Ovary (tissue), 9 donors: Measurements from ENCODE around the gene AMMECR1L. TPM values are rescaled to one million over a fixed set of nuclear protein-coding genes. Genes with fewer than 3 reads are reported as not detected.
"Not testable (repeated sequence)": the region's sequence is repeated elsewhere in the genome, so short reads cannot be mapped to it uniquely, and the experiment has no call there.

ENCODE experiments used
- DNase-seq, 5 donors: peaks; one replicate each; pipeline ENCODE4 v3.0.0-alpha.2; 2019 to 2020
- H3K27ac ChIP-seq, 2 donors: fragments of 200-600 bp; one replicate each; pipeline versions ENCODE4 v1.5.1 to v1.8.0; 2019 to 2022
- H3K27me3 ChIP-seq: fragments of 200-600 bp; one replicate; pipeline ENCODE4 v1.8.0; 2022
- H3K36me3 ChIP-seq: fragments of 200-600 bp; sonication (generic); one replicate; pipeline ENCODE4 v1.5.1; 2019
- H3K4me1 ChIP-seq: one replicate; pipeline ENCODE4 v1.8.1; 2013; ENCODE audit warnings: mild to moderate bottlenecking, moderate library complexity; ENCODE audit not compliant: insufficient read depth
- H3K4me3 ChIP-seq: fragments of 200-600 bp; sonication (generic); one replicate; pipeline ENCODE4 v1.5.1; 2017
- H3K9me3 ChIP-seq, 2 donors: fragments of 200-600 bp in 1 of 2; sonication (generic) in 1 of 2; one replicate each; pipeline versions ENCODE4 v1.5.1 to v1.8.1; 2013 to 2019; ENCODE audit warnings: mild to moderate bottlenecking in 1 of 2, moderate library complexity in 1 of 2
- EP300 ChIP-seq: sonication (generic); formaldehyde crosslinking; IDR thresholded peaks from one replicate; pipeline ENCODE4 v1.6.1; 2017; ENCODE audit warnings: antibody characterized with exemption
- POLR2A ChIP-seq: fragments of 450-650 bp; IDR thresholded peaks from one replicate; pipeline ENCODE4 v1.6.1; 2017; ENCODE audit warnings: antibody characterized with exemption, mild to moderate bottlenecking, moderate library complexity
- WGBS, 3 donors: extraction: QIAGEN DNeasy Blood & Tissue Kit in 1 of 3; methylation state at CpG; one replicate each; pipeline versions ENCODE4 v1.1.5 to v1.1.7; 2013 to 2017; 5-methylcytosine and 5-hydroxymethylcytosine counted together
- intact Hi-C, 4 donors: fragments of 100-400 bp; cut with DNase I; formaldehyde crosslinking; loops; one replicate each; pipeline versions ENCODE4 v1.11.0 to v1.15.1; 2022 to 2023
- polyA plus RNA-seq, 2 donors: library from polyadenylated mRNA; stranded (reverse); fragments of 200-250 nt in 1 of 2; fragments of 350-450 nt in 1 of 2; fragmentation: Illumina TruSeq in 1 of 2; extraction: RNeasy Lipid Tissue Mini Kit (QIAGEN cat#74804) in 1 of 2; gene quantifications; one replicate each; pipeline ENCODE4 v1.2.3, GENCODE V29; 2013 to 2014
- total RNA-seq, 7 donors: library from RNA; depleted of rRNA in 2 of 7; stranded (reverse); fragments of >200 nt in 2 of 7; fragmentation: NEBNext Ultra II Directional in 3 of 7; extraction: Animal tissue kit (Norgen Biotek cat#: 25700) in 3 of 7; gene quantifications; one replicate each; pipeline versions ENCODE4 v1.1.0 to v1.2.4, GENCODE V29; 2016 to 2023
- TF ChIP-seq, protein P1 (sequence below), 3 donors: fragments of 450-650 bp in 2 of 3; fragments of 200-600 bp in 1 of 3; IDR thresholded peaks; one replicate each; pipeline versions ENCODE4 v1.5.1 to v1.8.0; 2016 to 2022; ENCODE audit warnings: antibody characterized with exemption in 3 of 3, mild to moderate bottlenecking in 1 of 3
- donor health status: DM: no; HTN: no; CAD: no; lungs with moderate emphysema.
- donor health status: DM: no; HTN: no; CAD: no.
- donor health status: Bipolar disorder and iron deficiency.
- donor health status: DM: yes; HTN: yes; CAD: no.
- donor health status: DM: no; HTN: no; CAD: no.
- donor health status: DM: yes; HTN: yes; CAD: no.

The AMMECR1L gene
- total and polyA plus RNA-seq, 9 donors: 7.7 to 18.8 (median 15.7) TPM

DNA sequence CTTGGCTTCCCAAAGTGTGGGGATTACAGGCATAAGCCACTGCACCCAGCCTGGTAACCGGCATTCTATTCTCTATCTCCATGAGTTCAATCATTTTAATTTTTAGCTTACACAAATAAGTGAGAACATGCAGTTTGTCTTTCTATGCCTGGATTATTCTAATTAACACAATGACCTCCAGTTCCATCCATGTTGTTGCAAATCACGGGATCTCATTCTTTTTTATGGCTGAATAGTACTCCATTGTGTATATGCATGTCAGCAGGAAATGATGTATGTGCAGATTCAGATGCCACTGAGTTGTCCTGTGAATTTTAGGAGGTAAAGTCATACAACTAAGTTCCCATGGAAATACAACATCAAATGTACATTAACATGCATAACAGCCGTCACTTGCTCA, 24.7 kb upstream of the AMMECR1L start:
- H3K9me3 ChIP-seq: no peaks in the 10 kb centered on the region
- H3K27ac ChIP-seq: no peak overlapping the region
- 95 to 96% (median 95%) methylated on average over 3 of the region's 3 CpGs for WGBS, 3 donors
- DNase-seq: no peak
- no peak for TF ChIP-seq EP300
- no peak for TF ChIP-seq POLR2A
- TF ChIP-seq, protein P1, sequence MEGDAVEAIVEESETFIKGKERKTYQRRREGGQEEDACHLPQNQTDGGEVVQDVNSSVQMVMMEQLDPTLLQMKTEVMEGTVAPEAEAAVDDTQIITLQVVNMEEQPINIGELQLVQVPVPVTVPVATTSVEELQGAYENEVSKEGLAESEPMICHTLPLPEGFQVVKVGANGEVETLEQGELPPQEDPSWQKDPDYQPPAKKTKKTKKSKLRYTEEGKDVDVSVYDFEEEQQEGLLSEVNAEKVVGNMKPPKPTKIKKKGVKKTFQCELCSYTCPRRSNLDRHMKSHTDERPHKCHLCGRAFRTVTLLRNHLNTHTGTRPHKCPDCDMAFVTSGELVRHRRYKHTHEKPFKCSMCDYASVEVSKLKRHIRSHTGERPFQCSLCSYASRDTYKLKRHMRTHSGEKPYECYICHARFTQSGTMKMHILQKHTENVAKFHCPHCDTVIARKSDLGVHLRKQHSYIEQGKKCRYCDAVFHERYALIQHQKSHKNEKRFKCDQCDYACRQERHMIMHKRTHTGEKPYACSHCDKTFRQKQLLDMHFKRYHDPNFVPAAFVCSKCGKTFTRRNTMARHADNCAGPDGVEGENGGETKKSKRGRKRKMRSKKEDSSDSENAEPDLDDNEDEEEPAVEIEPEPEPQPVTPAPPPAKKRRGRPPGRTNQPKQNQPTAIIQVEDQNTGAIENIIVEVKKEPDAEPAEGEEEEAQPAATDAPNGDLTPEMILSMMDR (IDR thresholded peaks at IDR 0.05): no peak
- no peak overlapping the region for H3K4me3 ChIP-seq
- no peaks in the 10 kb centered on the region for H3K27me3 ChIP-seq
- H3K4me1 ChIP-seq: peaks cover 2% of the 10 kb centered on the region
- H3K36me3 ChIP-seq: no peaks in the 10 kb centered on the region
- intact Hi-C loops: no loop called here

DNA sequence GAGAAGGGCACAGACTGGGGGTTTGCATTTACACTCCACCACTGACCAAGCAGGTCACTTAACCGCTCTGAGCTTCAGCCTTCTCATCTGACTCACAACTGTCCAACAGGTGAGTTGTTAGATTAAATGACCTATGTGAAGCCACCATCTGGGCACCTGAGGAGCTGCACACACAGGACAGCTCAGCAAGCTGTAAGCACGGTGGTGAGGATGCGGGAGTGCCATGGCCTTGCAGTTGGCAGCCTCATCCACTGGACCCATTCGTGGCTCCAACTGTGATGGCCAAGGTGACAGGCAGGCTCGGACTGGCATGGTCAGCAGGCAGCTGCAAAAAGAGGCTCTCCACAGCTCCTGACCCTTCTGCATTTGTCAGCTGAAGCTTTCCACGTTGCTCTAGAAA, 23.3 kb upstream of the AMMECR1L start:
- no peak overlapping the region for H3K27ac ChIP-seq
- H3K4me3 ChIP-seq: no peak overlapping the region
- TF ChIP-seq EP300 (no peak), POLR2A (no peak)
- TF ChIP-seq, protein P1 (IDR thresholded peaks at IDR 0.05): no peak
- no peaks in the 10 kb centered on the region for H3K27me3 ChIP-seq
- WGBS, 3 donors: 64 to 67% (median 66%) methylated on average over 6 of the region's 6 CpGs
- DNase-seq: no peak
- no peaks in the 10 kb centered on the region for H3K36me3 ChIP-seq
- intact Hi-C loops: no loop called here
- peaks cover 2% of the 10 kb centered on the region for H3K4me1 ChIP-seq
- H3K9me3 ChIP-seq: no peaks in the 10 kb centered on the region

DNA sequence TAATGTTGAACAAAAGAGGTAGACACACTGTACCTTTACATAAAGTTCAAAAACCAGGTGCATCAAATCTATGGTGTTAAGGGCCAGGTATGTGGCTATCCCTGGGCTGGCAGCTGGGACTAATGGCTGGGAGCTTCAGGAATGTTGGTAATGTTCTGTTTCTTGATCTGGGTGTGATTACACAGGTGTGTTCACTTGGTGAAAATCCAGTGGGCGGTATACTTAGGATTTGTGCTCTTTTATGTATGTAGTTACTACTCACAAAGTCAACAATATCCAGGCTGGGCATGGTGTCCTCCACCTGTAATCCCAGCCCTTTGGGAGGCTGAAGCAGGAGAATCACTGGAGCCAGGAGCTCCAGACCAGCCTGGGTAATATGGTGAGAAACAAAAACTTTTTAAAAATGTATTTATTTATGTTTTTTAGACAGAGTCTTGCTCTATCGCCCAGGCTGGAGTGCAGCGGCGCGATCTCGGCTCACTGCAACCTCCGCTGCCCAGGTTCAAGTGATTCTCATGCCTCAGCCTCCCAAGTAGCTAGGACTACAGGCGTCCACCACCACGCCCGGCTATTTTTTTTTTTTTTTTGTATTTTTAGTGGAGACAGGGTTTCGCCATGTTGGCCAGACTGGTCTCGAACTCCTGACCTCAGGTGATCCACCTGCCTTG, 22.1 kb upstream of the AMMECR1L start:
- intact Hi-C loops, H3K36me3 ChIP-seq: not testable (repeated sequence)

DNA sequence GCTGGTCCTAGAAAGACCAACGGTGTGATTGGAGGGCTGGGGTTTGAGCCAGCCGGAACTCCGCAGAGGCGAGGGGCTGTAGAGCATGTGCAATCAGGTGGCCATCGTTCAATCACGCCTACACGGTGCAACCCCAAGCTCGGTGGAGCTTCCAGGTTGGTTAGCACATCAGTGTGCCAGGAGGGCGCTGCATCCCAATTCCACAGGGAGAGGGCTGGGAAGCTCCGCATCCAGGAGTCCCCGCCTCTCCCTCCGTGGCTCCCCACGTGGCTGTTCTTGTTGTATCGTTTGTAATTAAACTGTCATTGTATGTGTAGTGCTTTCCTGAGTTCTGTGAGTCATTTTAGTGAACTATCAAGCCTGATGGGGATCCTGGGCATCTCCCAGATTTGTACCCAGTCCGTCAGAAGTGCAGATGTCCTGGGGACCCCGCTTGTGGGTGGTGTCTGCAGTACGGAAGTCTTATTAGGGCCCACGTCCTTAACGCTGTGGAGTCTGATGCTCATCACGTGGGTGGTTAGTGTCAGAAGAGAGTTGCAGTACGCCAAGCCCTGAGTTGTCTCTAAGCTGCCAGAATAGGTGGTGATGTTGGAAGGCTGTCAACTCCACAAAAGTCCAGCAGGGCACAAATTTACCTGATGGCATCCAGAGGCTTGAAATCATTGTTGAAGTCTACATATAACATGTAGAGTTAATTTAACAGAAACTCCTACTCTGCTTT, 20.6 kb upstream of the AMMECR1L start:
- Histone ChIP-seq H3K27ac (no peak overlapping the region), H3K36me3 (no peaks in the 10 kb centered on the region), H3K27me3 (no peaks in the 10 kb centered on the region), H3K9me3 (no peaks in the 10 kb centered on the region), H3K4me1 (peaks cover 4% of the 10 kb centered on the region), H3K4me3 (no peak overlapping the region)
- no peak for DNase-seq
- 42 to 62% (median 48%) methylated on average over 21 of the region's 21 CpGs for WGBS, 3 donors
- intact Hi-C loops: no loop called here
- TF ChIP-seq, protein P1 (IDR thresholded peaks at IDR 0.05): no peak
- TF ChIP-seq EP300 (no peak), POLR2A (no peak)

More for the DNA sequence above, 22.1 kb upstream of the AMMECR1L start:
- not testable (repeated sequence) for DNase-seq, H3K4me3 ChIP-seq, H3K27me3 ChIP-seq, H3K9me3 ChIP-seq, H3K4me1 ChIP-seq, H3K27ac ChIP-seq
- 89 to 93% (median 93%) methylated on average over 12 of the region's 12 CpGs for WGBS, 3 donors
